Thoracic aorta (tissue), 2 donors: Measurements from ENCODE around the gene ATL3. TPM values are rescaled to one million over a fixed set of nuclear protein-coding genes. Genes with fewer than 3 reads are reported as not detected.

Source experiments
- ATAC-seq: fragments of 150-250 bp; one replicate; pipeline ENCODE4 v1.8.0; 2017; ENCODE audit warnings: low read depth; ENCODE audit not compliant: insufficient number of reproducible peaks, low FRiP score
- DNase-seq: peaks from one replicate; pipeline ENCODE4 v3.0.0-alpha.2; 2020; ENCODE audit warnings: low spot score
- H3K27ac ChIP-seq, 2 donors: fragments of 200-600 bp; sonication (generic); 1 replicate in 1 of 2; 2 replicates in 1 of 2; pipeline ENCODE4 v1.5.1; 2016; ENCODE audit warnings: mild to moderate bottlenecking in 2 of 2, moderate library complexity in 2 of 2
- H3K27me3 ChIP-seq: fragments of 200-600 bp; sonication (generic); replicated peaks from 2 replicates; pipeline ENCODE4 v1.6.0; 2016; ENCODE audit warnings: mild to moderate bottlenecking; ENCODE audit not compliant: insufficient read depth
- H3K36me3 ChIP-seq: fragments of 200-600 bp; sonication (generic); one replicate; pipeline ENCODE4 v1.5.1; 2016
- H3K4me1 ChIP-seq, 2 donors: fragments of 200-600 bp; sonication (generic); 1 replicate in 1 of 2; 2 replicates in 1 of 2; pipeline versions ENCODE4 v1.5.1 to v1.6.0; 2016; ENCODE audit warnings: low read depth in 2 of 2, mild to moderate bottlenecking in 1 of 2; ENCODE audit not compliant: control insufficient read depth in 1 of 2
- H3K4me3 ChIP-seq: fragments of 200-600 bp; sonication (generic); 2 replicates; pipeline ENCODE4 v1.5.1; 2016; ENCODE audit warnings: mild to moderate bottlenecking
- H3K9me3 ChIP-seq: fragments of 200-600 bp; sonication (generic); 2 replicates; pipeline ENCODE4 v1.5.1; 2016
- CTCF ChIP-seq: fragments of 200-600 bp; sonication (generic); IDR thresholded peaks from one replicate; pipeline ENCODE4 v1.5.1; 2019; ENCODE audit warnings: antibody characterized with exemption
- total RNA-seq, 2 donors: library from RNA; depleted of rRNA; stranded (reverse); fragments of >200 nt; gene quantifications; one replicate each; pipeline versions ENCODE4 v1.1.0 to v1.2.3, GENCODE V29; 2016

Gene ATL3
- total RNA-seq, 2 donors from 2014 or later: 188 to 192 TPM

- no peak overlapping the region for H3K4me3 ChIP-seq
- no peak for TF ChIP-seq CTCF
- H3K4me1 ChIP-seq: no peaks in the 10 kb centered on the region
- peaks cover 24% of the 10 kb centered on the region for H3K36me3 ChIP-seq
- H3K9me3 ChIP-seq: no peaks in the 10 kb centered on the region
- DNase-seq (no peak), ATAC-seq (no peak)
- H3K27me3 ChIP-seq: no peaks in the 10 kb centered on the region
- H3K27ac ChIP-seq: no peak overlapping the region
These were observed 75.9 kb downstream of the ATL3 start for GRCh38 chr11:63595296-63595695.

- H3K36me3 ChIP-seq: peaks cover 28% of the 10 kb centered on the region
- DNase-seq (no peak), ATAC-seq (no peak)
- TF ChIP-seq CTCF: peak; percentile 38
- H3K9me3 ChIP-seq: no peaks in the 10 kb centered on the region
- H3K27me3 ChIP-seq: no peaks in the 10 kb centered on the region
- no peak overlapping the region for H3K4me3 ChIP-seq
- no peaks in the 10 kb centered on the region for H3K4me1 ChIP-seq
- no peak overlapping the region for H3K27ac ChIP-seq
These were observed 78.2 kb downstream of the ATL3 start for GRCh38 chr11:63592975-63593395.

GRCh38 chr11:63590024-63590788, 81.0 kb downstream of the ATL3 start:
- Histone ChIP-seq H3K27ac (no peak overlapping the region), H3K9me3 (no peaks in the 10 kb centered on the region), H3K36me3 (peaks cover 32% of the 10 kb centered on the region), H3K4me3 (no peak overlapping the region), H3K27me3 (no peaks in the 10 kb centered on the region), H3K4me1 (no peaks in the 10 kb centered on the region)
- no peak for ATAC-seq
- no peak for DNase-seq
- no peak for TF ChIP-seq CTCF

- Histone ChIP-seq H3K27me3 (no peaks in the 10 kb centered on the region), H3K9me3 (no peaks in the 10 kb centered on the region), H3K27ac (no peak overlapping the region), H3K36me3 (peaks cover 32% of the 10 kb centered on the region), H3K4me3 (no peak overlapping the region), H3K4me1 (no peaks in the 10 kb centered on the region)
- DNase-seq: no peak
- no peak for TF ChIP-seq CTCF
- ATAC-seq: no peak
These were observed 82.2 kb downstream of the ATL3 start for GRCh38 chr11:63589000-63589399.

- Histone ChIP-seq H3K4me3 (no peak overlapping the region), H3K27ac (no peak overlapping the region), H3K27me3 (no peaks in the 10 kb centered on the region), H3K36me3 (peaks cover 29% of the 10 kb centered on the region), H3K4me1 (no peaks in the 10 kb centered on the region), H3K9me3 (no peaks in the 10 kb centered on the region)
- DNase-seq (no peak), ATAC-seq (no peak)
- no peak for TF ChIP-seq CTCF
These were observed 84.6 kb downstream of the ATL3 start for GRCh38 chr11:63586451-63587166.
